Fibroblast of mammary gland (primary cell): ENCODE results near the gene TBC1D32.
"Not testable (repeated sequence)": the region's sequence is repeated elsewhere in the genome, so short reads cannot be mapped to it uniquely, and the experiment has no call there.

Source experiments
- DNase-seq: peaks from one replicate; pipeline ENCODE4 v3.0.0-alpha.2; 2010; ENCODE audit warnings: low read depth
- H3K4me3 ChIP-seq: 2 replicates; pipeline ENCODE4 v1.5.1; 2011; ENCODE audit warnings: low read depth, mild to moderate bottlenecking, low read length, moderate library complexity; ENCODE audit not compliant: control insufficient read depth
- TF ChIP-seq, protein P1 (sequence below): conservative IDR thresholded peaks from 2 replicates; pipeline ENCODE4 v1.5.1; 2011; ENCODE audit warnings: low read depth, low read length, inconsistent platforms; ENCODE audit not compliant: control insufficient read depth, insufficient read depth

TBC1D32 gene, protein sequence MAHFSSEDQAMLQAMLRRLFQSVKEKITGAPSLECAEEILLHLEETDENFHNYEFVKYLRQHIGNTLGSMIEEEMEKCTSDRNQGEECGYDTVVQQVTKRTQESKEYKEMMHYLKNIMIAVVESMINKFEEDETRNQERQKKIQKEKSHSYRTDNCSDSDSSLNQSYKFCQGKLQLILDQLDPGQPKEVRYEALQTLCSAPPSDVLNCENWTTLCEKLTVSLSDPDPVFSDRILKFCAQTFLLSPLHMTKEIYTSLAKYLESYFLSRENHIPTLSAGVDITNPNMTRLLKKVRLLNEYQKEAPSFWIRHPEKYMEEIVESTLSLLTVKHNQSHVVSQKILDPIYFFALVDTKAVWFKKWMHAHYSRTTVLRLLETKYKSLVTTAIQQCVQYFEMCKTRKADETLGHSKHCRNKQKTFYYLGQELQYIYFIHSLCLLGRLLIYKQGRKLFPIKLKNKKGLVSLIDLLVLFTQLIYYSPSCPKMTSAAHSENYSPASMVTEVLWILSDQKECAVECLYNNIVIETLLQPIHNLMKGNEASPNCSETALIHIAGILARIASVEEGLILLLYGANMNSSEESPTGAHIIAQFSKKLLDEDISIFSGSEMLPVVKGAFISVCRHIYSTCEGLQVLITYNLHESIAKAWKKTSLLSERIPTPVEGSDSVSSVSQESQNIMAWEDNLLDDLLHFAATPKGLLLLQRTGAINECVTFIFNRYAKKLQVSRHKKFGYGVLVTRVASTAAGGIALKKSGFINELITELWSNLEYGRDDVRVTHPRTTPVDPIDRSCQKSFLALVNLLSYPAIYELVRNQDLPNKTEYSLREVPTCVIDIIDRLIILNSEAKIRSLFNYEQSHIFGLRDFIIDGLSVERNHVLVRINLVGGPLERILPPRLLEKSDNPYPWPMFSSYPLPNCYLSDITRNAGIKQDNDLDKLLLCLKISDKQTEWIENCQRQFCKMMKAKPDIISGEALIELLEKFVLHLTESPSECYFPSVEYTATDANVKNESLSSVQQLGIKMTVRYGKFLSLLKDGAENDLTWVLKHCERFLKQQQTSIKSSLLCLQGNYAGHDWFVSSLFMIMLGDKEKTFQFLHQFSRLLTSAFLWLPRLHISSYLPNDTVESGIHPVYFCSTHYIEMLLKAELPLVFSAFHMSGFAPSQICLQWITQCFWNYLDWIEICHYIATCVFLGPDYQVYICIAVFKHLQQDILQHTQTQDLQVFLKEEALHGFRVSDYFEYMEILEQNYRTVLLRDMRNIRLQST

DNA sequence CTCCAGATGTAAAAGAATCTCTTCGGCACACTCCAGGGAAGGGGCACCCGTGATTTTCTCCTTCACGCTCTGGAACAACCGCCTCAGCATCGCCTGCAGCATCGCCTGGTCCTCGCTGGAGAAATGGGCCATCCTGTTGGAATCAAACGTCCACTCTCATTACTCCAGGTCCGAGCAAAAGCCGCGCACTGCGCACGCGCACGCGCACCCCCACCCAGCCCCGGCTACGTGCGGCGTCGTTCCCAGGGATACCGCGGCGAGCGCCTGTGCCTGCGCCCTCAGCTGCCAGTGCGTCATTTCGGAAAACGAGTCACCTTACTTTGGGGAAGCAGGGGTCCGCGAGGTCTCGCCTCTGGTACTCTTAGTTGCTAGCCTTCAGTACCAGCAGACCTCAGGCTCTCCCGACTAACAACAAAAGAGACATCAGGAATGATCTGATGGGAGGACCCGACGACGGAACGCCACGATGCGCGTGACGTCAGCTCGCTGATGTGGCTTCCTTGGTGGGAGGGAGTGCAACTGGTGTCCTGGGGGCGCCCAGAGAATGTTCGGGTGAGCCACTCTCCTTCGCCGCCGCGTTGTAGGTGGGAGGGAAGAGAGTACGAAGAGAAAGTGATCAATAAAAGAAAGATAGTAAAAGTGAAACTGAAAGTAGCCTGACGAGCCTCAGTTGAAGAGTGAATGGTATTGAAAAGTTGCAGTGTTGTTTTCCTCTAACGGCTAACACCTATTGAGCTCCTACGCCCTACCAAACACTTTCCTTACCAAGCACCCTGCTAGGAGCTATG is at the start of gene TBC1D32:
Gene TBC1D32, minus strand, starts transcription at position 182 of the 788 bp plus-strand sequence. Its CDS starts 50 bp downstream, at position 132.
- peak; percentile 89 for DNase-seq
- H3K4me3 ChIP-seq = peak within 1 kb of the TSS; percentile 81
- TF ChIP-seq, protein P1, sequence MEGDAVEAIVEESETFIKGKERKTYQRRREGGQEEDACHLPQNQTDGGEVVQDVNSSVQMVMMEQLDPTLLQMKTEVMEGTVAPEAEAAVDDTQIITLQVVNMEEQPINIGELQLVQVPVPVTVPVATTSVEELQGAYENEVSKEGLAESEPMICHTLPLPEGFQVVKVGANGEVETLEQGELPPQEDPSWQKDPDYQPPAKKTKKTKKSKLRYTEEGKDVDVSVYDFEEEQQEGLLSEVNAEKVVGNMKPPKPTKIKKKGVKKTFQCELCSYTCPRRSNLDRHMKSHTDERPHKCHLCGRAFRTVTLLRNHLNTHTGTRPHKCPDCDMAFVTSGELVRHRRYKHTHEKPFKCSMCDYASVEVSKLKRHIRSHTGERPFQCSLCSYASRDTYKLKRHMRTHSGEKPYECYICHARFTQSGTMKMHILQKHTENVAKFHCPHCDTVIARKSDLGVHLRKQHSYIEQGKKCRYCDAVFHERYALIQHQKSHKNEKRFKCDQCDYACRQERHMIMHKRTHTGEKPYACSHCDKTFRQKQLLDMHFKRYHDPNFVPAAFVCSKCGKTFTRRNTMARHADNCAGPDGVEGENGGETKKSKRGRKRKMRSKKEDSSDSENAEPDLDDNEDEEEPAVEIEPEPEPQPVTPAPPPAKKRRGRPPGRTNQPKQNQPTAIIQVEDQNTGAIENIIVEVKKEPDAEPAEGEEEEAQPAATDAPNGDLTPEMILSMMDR = no peak

DNA sequence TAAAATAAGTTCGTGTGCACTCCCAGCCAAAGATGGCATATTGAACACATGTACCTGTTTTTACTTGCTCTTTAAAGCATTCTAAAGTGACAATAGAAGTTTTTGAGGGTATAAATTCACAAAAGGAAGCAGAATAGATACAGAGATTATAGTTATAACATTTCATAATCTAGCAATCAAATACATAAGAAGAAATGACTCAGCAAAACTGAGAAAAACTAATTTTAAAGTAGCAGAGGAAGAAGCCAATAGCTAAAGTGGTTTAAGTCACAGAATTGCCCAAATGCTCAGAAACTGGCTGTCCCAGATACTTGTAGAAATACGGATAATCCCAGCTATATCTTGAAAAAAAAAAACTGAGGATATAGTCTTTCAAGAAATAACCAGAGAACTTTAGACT is 49.2 kb upstream of the TBC1D32 start:
- DNase-seq = no peak
- TF ChIP-seq, protein P1 = no peak
- no peak overlapping the region for H3K4me3 ChIP-seq

DNA sequence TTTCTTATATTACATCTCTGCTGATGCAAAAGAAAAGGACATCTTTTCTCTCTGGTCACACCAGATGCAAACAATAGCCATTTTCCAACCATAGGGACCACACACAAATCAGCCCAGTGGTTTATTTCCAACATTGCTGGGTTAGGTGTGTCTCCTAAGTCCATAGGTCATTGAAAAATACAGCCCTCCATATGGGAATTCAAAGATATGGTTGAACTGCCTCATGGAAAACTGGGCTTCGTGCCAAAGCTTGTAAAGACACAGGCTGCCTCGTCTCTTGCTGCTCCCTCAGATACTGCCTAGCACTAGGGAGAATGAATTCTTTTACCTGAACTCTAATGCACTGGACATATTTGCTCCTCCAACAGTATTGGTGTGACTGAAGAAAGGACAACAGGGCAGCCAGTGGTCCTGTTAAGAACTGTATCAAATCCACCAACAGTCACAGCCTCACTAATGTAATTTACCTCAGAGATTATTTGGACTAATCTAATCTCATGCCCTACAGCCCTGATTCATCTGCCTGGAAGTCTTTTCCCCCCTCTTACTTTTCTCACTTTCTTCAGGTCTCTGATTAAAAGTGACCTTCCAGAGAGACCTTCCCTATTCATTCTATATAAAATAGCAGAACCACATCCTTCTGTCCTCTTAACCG is 48.3 kb upstream of the TBC1D32 start:
- peak; percentile 4 for DNase-seq
- TF ChIP-seq, protein P1 = no peak
- no peak overlapping the region for H3K4me3 ChIP-seq

DNA sequence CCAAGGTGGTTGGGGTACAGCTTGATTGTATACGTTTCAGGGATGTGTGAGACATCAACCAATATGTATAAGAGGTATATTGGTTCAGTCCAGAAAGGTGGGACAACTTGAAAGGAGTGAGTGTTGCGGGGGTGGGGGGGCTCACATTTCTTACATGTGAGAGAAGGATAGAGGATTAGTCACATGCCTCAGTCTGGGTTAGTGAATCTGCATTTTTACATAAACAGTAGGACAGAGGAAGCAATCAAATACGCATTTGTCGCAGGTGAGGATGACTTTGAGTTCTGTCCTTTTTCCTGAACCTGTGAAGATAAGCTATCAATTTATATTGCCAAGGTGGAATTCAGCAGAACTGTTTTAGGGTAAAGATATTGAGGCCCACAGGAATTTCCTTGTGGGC is 42.1 kb upstream of the TBC1D32 start:
- H3K4me3 ChIP-seq = no peak overlapping the region
- TF ChIP-seq, protein P1 = no peak
- no peak for DNase-seq

DNA sequence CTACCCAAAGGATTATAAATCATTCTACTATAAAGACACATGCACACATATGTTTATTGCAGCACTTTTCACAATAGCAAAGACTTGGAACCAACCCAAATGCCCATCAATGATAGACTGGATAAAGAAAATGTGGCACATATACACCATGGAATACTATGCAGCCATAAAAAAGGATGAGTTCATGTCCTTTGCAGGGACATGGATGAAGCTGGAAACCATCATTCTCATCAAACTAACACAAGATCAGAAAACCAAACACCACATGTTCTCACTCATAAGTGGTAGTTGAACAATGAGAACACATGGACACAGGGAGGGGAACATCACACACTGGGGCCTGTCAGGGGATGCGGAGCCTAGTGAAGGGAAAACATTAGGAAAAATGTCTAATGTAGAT is 39.9 kb upstream of the TBC1D32 start:
- DNase-seq, H3K4me3 ChIP-seq: not testable (repeated sequence)

DNA sequence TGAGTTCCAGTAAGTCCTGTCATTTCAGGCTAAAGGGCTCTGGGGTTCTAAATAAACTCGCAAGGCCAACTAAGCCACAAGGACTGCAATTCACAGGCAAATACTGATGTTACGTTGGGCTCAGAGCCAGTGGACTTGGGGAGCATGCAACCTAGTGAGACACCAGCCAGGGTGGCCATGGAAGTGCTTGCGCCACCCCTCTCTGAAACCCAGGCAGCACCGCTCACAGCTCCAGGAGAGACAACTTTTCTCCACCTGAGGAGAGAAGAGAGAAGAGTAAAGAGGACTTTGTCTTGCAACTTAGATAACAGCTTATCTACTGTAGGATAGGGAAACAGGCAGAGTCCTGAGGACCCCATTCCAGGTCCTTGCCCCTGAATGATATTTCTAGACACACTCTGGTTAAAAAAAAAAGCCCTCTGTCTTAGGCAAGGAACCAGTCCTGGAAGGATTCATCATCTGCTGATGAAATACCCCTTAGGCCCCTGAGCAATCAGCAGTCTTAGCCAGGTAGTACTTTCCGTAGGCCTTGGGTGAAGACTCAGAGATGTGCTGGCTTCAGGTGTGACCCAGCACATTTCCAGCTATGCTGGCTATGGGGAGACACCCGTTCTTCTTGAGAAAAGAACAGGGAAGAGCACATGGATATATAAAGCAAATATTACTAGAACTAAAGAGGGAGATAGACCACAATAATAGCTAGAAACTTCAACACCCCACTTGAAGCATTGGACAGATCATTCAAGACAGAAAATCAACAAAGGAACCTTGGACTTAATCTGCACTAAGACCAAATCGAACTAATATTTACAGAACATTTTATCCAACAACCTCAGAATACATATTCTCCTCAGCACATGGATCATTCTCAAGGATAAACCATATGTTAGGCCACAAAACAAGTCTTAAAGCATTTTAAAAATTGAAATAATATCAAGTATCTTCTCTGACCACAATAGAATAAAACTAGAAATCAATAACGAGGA is 31.5 kb upstream of the TBC1D32 start:
- no peak for DNase-seq
- H3K4me3 ChIP-seq = no peak overlapping the region
- TF ChIP-seq, protein P1 = no peak
